NCI-H2196 (cell line): ENCODE measurements around the gene GARNL3.

Experiments used
- DNase-seq: peaks from one replicate; lab custom pipeline; 2025; ENCODE audit not compliant: unreplicated experiment; lab: John Stamatoyannopoulos, UW

GARNL3 gene

GRCh38 chr9:127399736-127400269, 135.2 kb downstream of the GARNL3 start:
- DNase-seq: no peak

GRCh38 chr9:127402401-127403090, 138.0 kb downstream of the GARNL3 start:
- no peak for DNase-seq

- DNase-seq: no peak
Observed at GRCh38 chr9:127403507-127404192, 139.1 kb downstream of the GARNL3 start.

- DNase-seq: no peak
Observed at GRCh38 chr9:127404631-127405030, 140.1 kb downstream of the GARNL3 start.

GRCh38 chr9:127405344-127406125, 141.0 kb downstream of the GARNL3 start:
- DNase-seq: no peak

- no peak for DNase-seq
Observed at GRCh38 chr9:127406799-127407491, 142.4 kb downstream of the GARNL3 start.

GRCh38 chr9:127407492-127407843, 142.9 kb downstream of the GARNL3 start:
- no peak for DNase-seq

GRCh38 chr9:127411122-127411521, 146.5 kb downstream of the GARNL3 start:
- DNase-seq: no peak

GRCh38 chr9:127415141-127415540, 150.6 kb downstream of the GARNL3 start:
- DNase-seq: no peak

GRCh38 chr9:127415657-127416056, 151.1 kb downstream of the GARNL3 start:
- no peak for DNase-seq

GRCh38 chr9:127417131-127418036, 152.8 kb downstream of the GARNL3 start:
- peak; percentile 10 for DNase-seq

GRCh38 chr9:127418037-127418471, 153.5 kb downstream of the GARNL3 start:
- DNase-seq: peak; percentile 22

- no peak for DNase-seq
Observed at GRCh38 chr9:127419348-127419747, 154.8 kb downstream of the GARNL3 start.

GRCh38 chr9:127421057-127421456, 156.5 kb downstream of the GARNL3 start:
- no peak for DNase-seq

GRCh38 chr9:127422133-127422782, 157.7 kb downstream of the GARNL3 start:
- DNase-seq: no peak

- no peak for DNase-seq
Observed at GRCh38 chr9:127422787-127423186, 158.2 kb downstream of the GARNL3 start.

GRCh38 chr9:127423476-127423933, 158.9 kb downstream of the GARNL3 start:
- no peak for DNase-seq

- peak; percentile 90 for DNase-seq
Observed at GRCh38 chr9:127423934-127424675, 159.5 kb downstream of the GARNL3 start, which contains the start of gene ZNF79. Gene ZNF79 (plus strand): TSS chr9:127424382. CDS start chr9:127424788, 406 bp downstream.

GRCh38 chr9:127424676-127424999, 160.1 kb downstream of the GARNL3 start:
- no peak for DNase-seq
